ENCODE data around the gene CX3CL1. TPM values are rescaled to one million over a fixed set of nuclear protein-coding genes. Genes with fewer than 3 reads are reported as not detected.

Gene CX3CL1
- total RNA-seq, 1 donor from 2014 or later, result 9.6 TPM

DNA sequence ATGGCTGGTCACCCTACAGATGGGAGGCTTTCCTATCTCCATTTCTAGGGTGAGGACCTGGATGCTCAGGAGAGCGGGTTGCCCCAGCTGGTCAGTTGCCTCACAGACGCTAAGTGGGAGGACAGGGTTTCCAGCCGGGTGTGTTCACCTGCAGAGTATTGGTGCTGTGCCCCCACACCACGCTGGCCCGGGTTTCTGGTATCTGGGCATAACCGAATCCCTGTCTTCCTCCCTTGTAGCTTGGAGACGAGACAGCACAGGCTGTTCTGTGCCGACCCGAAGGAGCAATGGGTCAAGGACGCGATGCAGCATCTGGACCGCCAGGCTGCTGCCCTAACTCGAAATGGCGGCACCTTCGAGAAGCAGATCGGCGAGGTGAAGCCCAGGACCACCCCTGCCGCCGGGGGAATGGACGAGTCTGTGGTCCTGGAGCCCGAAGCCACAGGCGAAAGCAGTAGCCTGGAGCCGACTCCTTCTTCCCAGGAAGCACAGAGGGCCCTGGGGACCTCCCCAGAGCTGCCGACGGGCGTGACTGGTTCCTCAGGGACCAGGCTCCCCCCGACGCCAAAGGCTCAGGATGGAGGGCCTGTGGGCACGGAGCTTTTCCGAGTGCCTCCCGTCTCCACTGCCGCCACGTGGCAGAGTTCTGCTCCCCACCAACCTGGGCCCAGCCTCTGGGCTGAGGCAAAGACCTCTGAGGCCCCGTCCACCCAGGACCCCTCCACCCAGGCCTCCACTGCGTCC lies 9.7 kb downstream of the CX3CL1 start:
- H3K27ac ChIP-seq (ENCODE audit: low read depth, low read length), result no peak overlapping the region
- H3K4me3 ChIP-seq (ENCODE audit: insufficient read depth, low read depth, low read length), result no peak overlapping the region
- H3K27me3 ChIP-seq (ENCODE audit: insufficient read depth, low read length), result no peaks in the 10 kb centered on the region
- no peaks in the 10 kb centered on the region for H3K9me3 ChIP-seq (ENCODE audit: insufficient read depth, low read depth, low read length)
- DNase-seq (ENCODE audit: low read depth), result no peak
- H4K20me1 ChIP-seq (ENCODE audit: insufficient read depth, low read length), result no peaks in the 10 kb centered on the region
- H3K4me2 ChIP-seq (ENCODE audit: low read length), result no peak overlapping the region
- H2AFZ ChIP-seq (ENCODE audit: low read depth, low read length), result no peak overlapping the region
- H3K4me3 Mint-ChIP-seq (ENCODE audit: unreplicated experiment), result no peak overlapping the region
- no peaks in the 10 kb centered on the region for H3K79me2 ChIP-seq (ENCODE audit: insufficient read depth, low read length)
- no peaks in the 10 kb centered on the region for H3K9me3 Mint-ChIP-seq (ENCODE audit: unreplicated experiment)
- H3K4me1 Mint-ChIP-seq (ENCODE audit: low read depth, unreplicated experiment), result peaks cover 21% of the 10 kb centered on the region
- no peak overlapping the region for H3K27ac Mint-ChIP-seq (ENCODE audit: unreplicated experiment)
- peaks cover 2% of the 10 kb centered on the region for H3K27me3 Mint-ChIP-seq (ENCODE audit: low read depth, unreplicated experiment)
- no peaks in the 10 kb centered on the region for H3K36me3 ChIP-seq (ENCODE audit: insufficient read depth, low read length)
- H3K4me1 ChIP-seq (ENCODE audit: insufficient read depth, low read length), result peaks cover 12% of the 10 kb centered on the region
- H3K36me3 Mint-ChIP-seq (ENCODE audit: low read depth, unreplicated experiment), result no peaks in the 10 kb centered on the region
- TF ChIP-seq CTCF (IDR thresholded peaks at IDR 0.05; ENCODE audit: insufficient read depth, low read depth, low read length) (no peak), EZH2 (IDR thresholded peaks at IDR 0.05; ENCODE audit: insufficient read depth, low read length) (no peak)
- H3K9ac ChIP-seq (ENCODE audit: low read length), result no peak overlapping the region
- no peak for FAIRE-seq

- Histone ChIP-seq H3K27me3 (ENCODE audit: insufficient read depth, low read length) (no peaks in the 10 kb centered on the region), H3K79me2 (ENCODE audit: insufficient read depth, low read length) (no peaks in the 10 kb centered on the region), H3K27ac (ENCODE audit: low read depth, low read length) (no peak overlapping the region), H3K4me1 (ENCODE audit: insufficient read depth, low read length) (peaks cover 7% of the 10 kb centered on the region), H3K9me3 (ENCODE audit: insufficient read depth, low read depth, low read length) (no peaks in the 10 kb centered on the region), H3K36me3 (ENCODE audit: insufficient read depth, low read length) (no peaks in the 10 kb centered on the region), H3K4me2 (ENCODE audit: low read length) (no peak overlapping the region), H2AFZ (ENCODE audit: low read depth, low read length) (no peak overlapping the region), H3K9ac (ENCODE audit: low read length) (no peak overlapping the region), H4K20me1 (ENCODE audit: insufficient read depth, low read length) (no peaks in the 10 kb centered on the region), H3K4me3 (ENCODE audit: insufficient read depth, low read depth, low read length) (no peak overlapping the region)
- Mint-ChIP-seq H3K36me3 (ENCODE audit: low read depth, unreplicated experiment) (no peaks in the 10 kb centered on the region), H3K9me3 (ENCODE audit: unreplicated experiment) (no peaks in the 10 kb centered on the region), H3K4me1 (ENCODE audit: low read depth, unreplicated experiment) (peaks cover 15% of the 10 kb centered on the region), H3K27ac (ENCODE audit: unreplicated experiment) (no peak overlapping the region), H3K4me3 (ENCODE audit: unreplicated experiment) (no peak overlapping the region), H3K27me3 (ENCODE audit: low read depth, unreplicated experiment) (peaks cover 2% of the 10 kb centered on the region)
- DNase-seq (ENCODE audit: low read depth) (no peak), FAIRE-seq (no peak)
- no peak for TF ChIP-seq CTCF (IDR thresholded peaks at IDR 0.05; ENCODE audit: insufficient read depth, low read depth, low read length)
- no peak for TF ChIP-seq EZH2 (IDR thresholded peaks at IDR 0.05; ENCODE audit: insufficient read depth, low read length)
These were observed 10.4 kb downstream of the CX3CL1 start for GRCh38 chr16:57382535-57383275.
